Activated naive CD4-positive, alpha-beta T cell treated with anti-CD3 and anti-CD28 coated beads, Interleukin-2, amount 50 U/mL, for 24 hours (primary cell): ENCODE data around the gene MX2.

Source experiments
- H3K27ac Mint-ChIP-seq: one replicate; pipeline ENCODE4 v1.8.0; 2021; ENCODE audit warnings: mild to moderate bottlenecking, mixed read lengths
- H3K27me3 Mint-ChIP-seq: one replicate; pipeline ENCODE4 v1.8.0; 2021; ENCODE audit warnings: mixed read lengths
- H3K36me3 Mint-ChIP-seq: one replicate; pipeline ENCODE4 v1.8.0; 2021; ENCODE audit warnings: mixed read lengths
- H3K4me1 Mint-ChIP-seq: one replicate; pipeline ENCODE4 v1.8.0; 2021; ENCODE audit warnings: mixed read lengths
- H3K4me3 Mint-ChIP-seq: one replicate; pipeline ENCODE4 v1.8.0; 2021; ENCODE audit warnings: mild to moderate bottlenecking, mixed read lengths
- H3K9me3 Mint-ChIP-seq: one replicate; pipeline ENCODE4 v1.8.0; 2021; ENCODE audit warnings: mixed read lengths

Gene MX2

GRCh38 chr21:41379901-41380300, 18.1 kb downstream of the MX2 start:
- H3K4me3 Mint-ChIP-seq, result no peak overlapping the region
- H3K27ac Mint-ChIP-seq, result no peak overlapping the region
- peaks cover 3% of the 10 kb centered on the region for H3K4me1 Mint-ChIP-seq
- no peaks in the 10 kb centered on the region for H3K9me3 Mint-ChIP-seq
- peaks cover 14% of the 10 kb centered on the region for H3K36me3 Mint-ChIP-seq
- H3K27me3 Mint-ChIP-seq, result no peaks in the 10 kb centered on the region

- no peak overlapping the region for H3K4me3 Mint-ChIP-seq
- H3K27me3 Mint-ChIP-seq, result no peaks in the 10 kb centered on the region
- H3K36me3 Mint-ChIP-seq, result peaks cover 13% of the 10 kb centered on the region
- H3K9me3 Mint-ChIP-seq, result no peaks in the 10 kb centered on the region
- peak overlapping the region; percentile 17 for H3K27ac Mint-ChIP-seq
- no peaks in the 10 kb centered on the region for H3K4me1 Mint-ChIP-seq
Observed at GRCh38 chr21:41381731-41382130, 19.9 kb downstream of the MX2 start.

GRCh38 chr21:41387042-41387819, 25.4 kb downstream of the MX2 start:
- H3K9me3 Mint-ChIP-seq, result no peaks in the 10 kb centered on the region
- H3K27ac Mint-ChIP-seq, result peak overlapping the region; percentile 70
- no peaks in the 10 kb centered on the region for H3K27me3 Mint-ChIP-seq
- H3K36me3 Mint-ChIP-seq, result peaks cover 12% of the 10 kb centered on the region
- H3K4me3 Mint-ChIP-seq, result no peak overlapping the region
- H3K4me1 Mint-ChIP-seq, result no peaks in the 10 kb centered on the region

- Mint-ChIP-seq H3K36me3 (peaks cover 12% of the 10 kb centered on the region), H3K27ac (peak overlapping the region; percentile 70), H3K27me3 (no peaks in the 10 kb centered on the region), H3K4me1 (no peaks in the 10 kb centered on the region), H3K9me3 (no peaks in the 10 kb centered on the region), H3K4me3 (no peak overlapping the region)
Observed at GRCh38 chr21:41387824-41388223, 26.0 kb downstream of the MX2 start.

- no peaks in the 10 kb centered on the region for H3K4me1 Mint-ChIP-seq
- no peak overlapping the region for H3K27ac Mint-ChIP-seq
- H3K36me3 Mint-ChIP-seq, result peaks cover 12% of the 10 kb centered on the region
Observed at GRCh38 chr21:41388259-41388658, 26.4 kb downstream of the MX2 start.

GRCh38 chr21:41390043-41390639, 28.3 kb downstream of the MX2 start:
- Mint-ChIP-seq H3K4me3 (no peak overlapping the region), H3K27ac (no peak overlapping the region), H3K4me1 (no peaks in the 10 kb centered on the region), H3K36me3 (peaks cover 14% of the 10 kb centered on the region), H3K27me3 (no peaks in the 10 kb centered on the region), H3K9me3 (no peaks in the 10 kb centered on the region)

More at GRCh38 chr21:41388259-41388658, 26.4 kb downstream of the MX2 start:
- no peaks in the 10 kb centered on the region for H3K9me3 Mint-ChIP-seq
- H3K4me3 Mint-ChIP-seq, result no peak overlapping the region
- H3K27me3 Mint-ChIP-seq, result no peaks in the 10 kb centered on the region

GRCh38 chr21:41393876-41394465, 32.1 kb downstream of the MX2 start:
- H3K27me3 Mint-ChIP-seq, result no peaks in the 10 kb centered on the region
- H3K27ac Mint-ChIP-seq, result peak overlapping the region; percentile 20
- peaks cover 12% of the 10 kb centered on the region for H3K36me3 Mint-ChIP-seq
- no peak overlapping the region for H3K4me3 Mint-ChIP-seq
- H3K4me1 Mint-ChIP-seq, result no peaks in the 10 kb centered on the region
- no peaks in the 10 kb centered on the region for H3K9me3 Mint-ChIP-seq

- H3K27ac Mint-ChIP-seq, result no peak overlapping the region
- no peaks in the 10 kb centered on the region for H3K4me1 Mint-ChIP-seq
- no peak overlapping the region for H3K4me3 Mint-ChIP-seq
- H3K36me3 Mint-ChIP-seq, result peaks cover 16% of the 10 kb centered on the region
- no peaks in the 10 kb centered on the region for H3K27me3 Mint-ChIP-seq
- no peaks in the 10 kb centered on the region for H3K9me3 Mint-ChIP-seq
Observed at GRCh38 chr21:41396558-41397075, 34.8 kb downstream of the MX2 start.

- Mint-ChIP-seq H3K4me3 (no peak overlapping the region), H3K27me3 (no peaks in the 10 kb centered on the region), H3K4me1 (no peaks in the 10 kb centered on the region), H3K36me3 (peaks cover 16% of the 10 kb centered on the region), H3K9me3 (no peaks in the 10 kb centered on the region), H3K27ac (peak overlapping the region; percentile 65)
Observed at GRCh38 chr21:41397471-41397891, 35.7 kb downstream of the MX2 start.

- Mint-ChIP-seq H3K4me1 (no peaks in the 10 kb centered on the region), H3K27ac (no peak overlapping the region), H3K4me3 (no peak overlapping the region), H3K9me3 (no peaks in the 10 kb centered on the region), H3K36me3 (peaks cover 20% of the 10 kb centered on the region), H3K27me3 (no peaks in the 10 kb centered on the region)
Observed at GRCh38 chr21:41398251-41398650, 36.4 kb downstream of the MX2 start.

GRCh38 chr21:41398831-41399230, 37.0 kb downstream of the MX2 start:
- Mint-ChIP-seq H3K4me1 (no peaks in the 10 kb centered on the region), H3K27me3 (no peaks in the 10 kb centered on the region), H3K4me3 (no peak overlapping the region), H3K36me3 (peaks cover 20% of the 10 kb centered on the region), H3K9me3 (no peaks in the 10 kb centered on the region), H3K27ac (no peak overlapping the region)

GRCh38 chr21:41399246-41399800, 37.5 kb downstream of the MX2 start:
- no peaks in the 10 kb centered on the region for H3K27me3 Mint-ChIP-seq
- H3K4me3 Mint-ChIP-seq, result no peak overlapping the region
- no peaks in the 10 kb centered on the region for H3K9me3 Mint-ChIP-seq
- no peaks in the 10 kb centered on the region for H3K4me1 Mint-ChIP-seq
- peaks cover 22% of the 10 kb centered on the region for H3K36me3 Mint-ChIP-seq
- H3K27ac Mint-ChIP-seq, result no peak overlapping the region

GRCh38 chr21:41402231-41402630, 40.4 kb downstream of the MX2 start:
- Mint-ChIP-seq H3K9me3 (no peaks in the 10 kb centered on the region), H3K27me3 (no peaks in the 10 kb centered on the region), H3K4me1 (no peaks in the 10 kb centered on the region), H3K36me3 (peaks cover 27% of the 10 kb centered on the region), H3K4me3 (no peak overlapping the region), H3K27ac (no peak overlapping the region)

GRCh38 chr21:41402796-41403195, 41.0 kb downstream of the MX2 start:
- no peaks in the 10 kb centered on the region for H3K9me3 Mint-ChIP-seq
- no peaks in the 10 kb centered on the region for H3K4me1 Mint-ChIP-seq
- no peak overlapping the region for H3K27ac Mint-ChIP-seq
- H3K4me3 Mint-ChIP-seq, result no peak overlapping the region
- no peaks in the 10 kb centered on the region for H3K27me3 Mint-ChIP-seq
- peaks cover 23% of the 10 kb centered on the region for H3K36me3 Mint-ChIP-seq

GRCh38 chr21:41403331-41403730, 41.5 kb downstream of the MX2 start:
- peaks cover 27% of the 10 kb centered on the region for H3K36me3 Mint-ChIP-seq
- H3K27me3 Mint-ChIP-seq, result no peaks in the 10 kb centered on the region
- no peaks in the 10 kb centered on the region for H3K4me1 Mint-ChIP-seq
- no peak overlapping the region for H3K27ac Mint-ChIP-seq
- H3K9me3 Mint-ChIP-seq, result no peaks in the 10 kb centered on the region
- no peak overlapping the region for H3K4me3 Mint-ChIP-seq

- no peak overlapping the region for H3K4me3 Mint-ChIP-seq
- H3K27me3 Mint-ChIP-seq, result no peaks in the 10 kb centered on the region
- no peaks in the 10 kb centered on the region for H3K9me3 Mint-ChIP-seq
- no peaks in the 10 kb centered on the region for H3K4me1 Mint-ChIP-seq
- H3K27ac Mint-ChIP-seq, result no peak overlapping the region
- peaks cover 33% of the 10 kb centered on the region for H3K36me3 Mint-ChIP-seq
Observed at GRCh38 chr21:41403966-41404365, 42.1 kb downstream of the MX2 start.
